SK-N-MC (cell line): ENCODE results near the gene CACNA1A.

Source experiments
- EZH2 ChIP-seq: fragments of 200-600 bp; sonication (generic); IDR thresholded peaks from one replicate; pipeline ENCODE4 v1.6.1; 2017; ENCODE audit warnings: antibody characterized with exemption
- POLR2AphosphoS5 ChIP-seq: IDR thresholded peaks from 2 replicates; pipeline ENCODE4 v1.6.1; 2012; ENCODE audit warnings: mild to moderate bottlenecking, low read depth, low read length, borderline replicate concordance

- TF ChIP-seq EZH2 (no peak), POLR2AphosphoS5 (no peak)
These were observed 139.6 kb downstream of the CACNA1A start for GRCh38 chr19:13366529-13367143.
